HL-60/S4 treated with retinoic acid at 250 ng/mL for 4 days and 3 days (cell line): ENCODE data around the gene PRRT3.
"Not testable (repeated sequence)": the region's sequence is repeated elsewhere in the genome, so short reads cannot be mapped to it uniquely, and the experiment has no call there.

Experiments
- in situ Hi-C: fragments of 300-500 bp; cut with MboI; formaldehyde crosslinking; loops from 2 replicates; pipeline ENCODE4 v1.7.0; 2022; ENCODE audit warnings: low sequenced_read_pairs

The PRRT3 gene

DNA sequence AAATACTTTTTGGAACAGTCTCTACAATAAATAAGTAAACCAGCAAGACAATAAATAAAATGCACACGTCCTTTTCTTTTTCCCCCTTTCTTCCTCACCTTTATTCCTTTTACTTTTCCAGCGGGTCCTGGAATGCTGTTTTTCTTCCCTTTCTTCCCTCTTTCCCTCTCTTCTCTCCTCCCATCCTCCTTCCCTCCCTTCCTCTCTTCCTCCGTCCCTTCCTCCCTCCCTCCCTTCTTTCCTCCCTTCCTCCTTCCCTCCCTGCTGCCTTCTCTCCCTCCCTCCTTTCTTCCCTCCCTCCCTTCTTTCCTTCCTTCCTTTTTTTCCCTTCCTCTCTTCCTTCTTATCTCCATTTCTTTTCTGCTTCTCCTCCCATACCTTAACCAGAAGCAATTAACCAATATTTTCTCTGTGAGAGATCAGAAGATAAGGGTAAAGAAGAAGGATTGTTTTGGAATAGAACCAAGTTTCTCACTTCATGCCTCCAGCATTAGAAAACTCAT is 52.9 kb downstream of the PRRT3 start:
- in situ Hi-C loops: no loop called here

DNA sequence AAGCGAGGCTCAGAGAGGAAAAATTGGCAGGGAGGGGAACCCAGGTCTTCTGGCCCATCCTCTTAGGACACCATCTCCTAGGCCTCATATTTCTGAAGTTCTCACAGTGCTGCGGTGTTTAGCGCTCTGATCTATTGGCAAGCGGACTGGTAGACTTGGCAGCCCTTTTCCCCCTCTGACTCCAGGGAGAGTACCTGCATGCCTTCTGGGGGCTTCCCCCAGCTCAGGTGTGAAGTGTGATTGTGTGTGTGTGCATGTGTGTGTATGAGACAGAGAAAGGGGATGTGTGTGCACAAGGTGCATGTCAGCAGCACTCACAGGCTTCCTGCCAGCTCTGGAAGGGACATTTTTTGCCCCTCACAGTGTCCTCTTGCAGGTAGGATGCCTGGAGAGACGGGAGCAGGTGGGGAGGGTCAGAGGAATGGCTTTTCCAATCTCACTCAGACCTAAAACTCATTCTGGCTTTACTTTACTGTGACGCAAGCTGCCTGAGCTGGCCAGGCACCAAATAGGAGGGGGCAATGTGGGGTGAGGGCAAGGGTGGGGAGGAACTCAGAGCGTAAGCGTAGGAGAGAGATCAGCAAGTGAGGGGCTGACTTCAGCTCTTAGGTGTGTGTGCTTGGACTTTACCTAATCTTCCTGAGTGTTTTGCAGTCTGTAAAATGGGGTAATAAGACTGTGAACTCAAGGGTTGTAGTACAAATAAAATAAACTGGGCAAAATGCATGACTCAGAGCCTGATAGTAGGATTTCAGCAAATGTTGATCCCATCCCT is 53.6 kb downstream of the PRRT3 start:
- in situ Hi-C loops: no loop called here

DNA sequence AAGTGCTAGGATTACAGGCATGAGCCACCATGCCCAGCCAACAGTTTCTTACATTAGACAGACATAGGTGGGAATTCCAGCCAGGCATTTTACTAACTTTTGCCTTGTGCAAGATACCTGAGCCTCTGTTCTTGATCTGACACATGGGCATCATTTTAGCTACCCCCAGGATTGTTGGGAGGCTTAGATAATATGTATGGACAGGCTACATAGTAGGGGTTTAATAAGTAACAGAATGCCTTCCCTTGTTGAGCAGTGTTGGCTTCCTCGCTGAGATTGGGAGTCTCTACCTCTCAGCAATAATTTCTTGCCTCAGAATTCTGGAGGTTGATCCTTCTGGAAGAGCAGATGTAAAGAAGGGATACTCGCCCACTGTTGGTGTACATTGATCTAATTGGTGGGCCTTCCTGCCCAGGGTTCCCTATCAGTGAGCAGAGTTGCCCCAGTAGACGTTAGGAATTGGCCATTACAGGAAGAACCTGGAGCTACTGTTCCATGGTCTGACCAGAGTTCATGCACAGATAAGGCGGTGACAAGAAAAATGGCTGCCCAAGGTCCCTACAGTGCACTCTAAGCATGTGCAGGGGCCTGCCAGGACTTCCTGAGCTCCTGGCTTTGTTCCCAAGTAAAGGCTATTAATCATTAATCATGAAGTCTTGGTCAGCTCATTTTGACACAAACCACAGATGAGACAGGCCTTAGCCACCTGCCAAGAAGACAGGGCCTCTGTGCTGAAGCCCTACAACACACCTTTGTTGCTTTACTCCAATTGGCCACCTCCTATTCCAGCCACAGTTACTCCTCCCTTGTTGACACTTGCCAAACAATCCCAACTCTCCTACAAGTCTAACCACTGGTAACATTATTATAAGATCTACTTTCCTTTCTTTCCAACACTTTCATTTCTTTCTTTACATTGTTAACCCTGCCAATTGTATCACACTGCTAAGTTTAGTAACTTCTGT is 54.5 kb downstream of the PRRT3 start:
- in situ Hi-C loops: no loop called here

DNA sequence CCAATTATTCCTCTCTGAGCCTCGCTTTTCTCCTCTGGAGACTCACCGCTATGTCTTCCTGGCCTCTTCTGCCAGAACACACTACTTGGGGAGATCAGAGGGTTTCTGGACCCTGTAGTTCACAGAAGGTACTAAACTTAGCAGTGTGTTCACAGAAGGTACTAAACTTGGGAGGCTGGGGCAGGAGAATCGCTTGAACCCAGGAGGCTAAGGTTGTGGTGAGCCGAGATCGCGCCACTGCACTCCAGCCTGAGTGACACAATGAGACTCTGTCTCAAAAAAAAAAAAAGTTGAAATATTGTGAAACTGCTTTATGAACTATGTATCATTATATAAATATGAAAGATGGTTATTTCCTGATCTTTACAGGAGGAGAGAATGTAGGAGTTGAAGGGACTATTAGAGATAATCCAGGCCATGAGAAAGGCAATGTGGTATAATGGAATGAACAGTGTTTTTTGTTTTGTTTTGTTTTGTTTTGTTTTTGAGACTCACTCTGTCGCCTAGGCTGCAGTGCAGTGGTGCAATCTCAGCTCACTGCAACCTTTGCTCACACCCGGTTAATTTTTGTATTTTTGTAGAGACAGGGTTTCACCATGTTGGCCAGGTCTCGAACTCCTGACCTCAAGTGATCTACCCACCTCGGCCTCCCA is 55.3 kb downstream of the PRRT3 start:
- in situ Hi-C loops: not testable (repeated sequence)

DNA sequence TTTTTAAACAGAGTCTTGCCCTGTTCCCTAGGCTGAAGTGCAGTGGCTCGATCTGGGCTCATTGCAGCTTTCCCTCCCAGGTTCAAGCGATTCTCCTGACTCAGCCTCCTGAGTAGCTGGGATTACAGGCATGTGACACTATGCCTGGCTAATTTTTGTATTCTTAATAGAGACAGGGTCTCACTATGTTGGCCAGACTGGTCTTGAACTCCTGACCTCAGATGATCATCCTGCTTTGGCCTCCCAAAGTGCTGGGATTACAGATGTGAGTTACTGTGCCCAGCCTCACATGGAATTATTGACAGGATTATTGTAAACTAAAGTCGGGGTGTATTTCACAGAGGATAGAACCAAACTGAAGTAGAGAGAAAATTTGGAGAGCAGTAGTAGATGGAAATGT is 56.5 kb downstream of the PRRT3 start:
- in situ Hi-C loops: not testable (repeated sequence)
